Stimulated activated CD4-positive, alpha-beta T cell treated with anti-CD3 and anti-CD28 coated beads, Interleukin-12 subunit alpha, Interleukin-12 subunit beta, amount 100 ng/mL, for 4 hours (primary cell): ENCODE measurements around the gene KPNA5.
"Not testable (repeated sequence)": the region's sequence is repeated elsewhere in the genome, so short reads cannot be mapped to it uniquely, and the experiment has no call there.

ENCODE experiments used
- DNase-seq: peaks from one replicate; pipeline ENCODE4 v3.0.0-alpha.2; 2020

KPNA5 gene

DNA sequence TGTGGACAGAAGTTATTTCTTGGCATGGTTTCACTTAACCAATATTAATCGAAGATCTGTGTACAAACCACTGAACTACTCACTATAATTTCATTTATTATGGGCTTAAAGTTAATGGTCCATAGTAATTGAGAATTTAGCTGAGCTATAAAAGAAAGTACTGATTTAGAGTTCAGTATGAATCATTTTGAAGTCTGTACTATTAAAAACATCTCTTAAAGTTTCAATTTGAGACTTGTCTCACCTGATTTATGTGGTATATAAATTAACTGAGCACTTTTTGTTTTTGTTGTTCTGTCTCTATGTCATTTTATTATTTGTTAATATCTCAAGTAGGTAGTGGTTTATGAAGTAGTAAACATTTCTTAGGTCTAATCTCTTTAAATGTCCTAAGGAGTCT is 24.9 kb downstream of the KPNA5 start:
- DNase-seq, result no peak

DNA sequence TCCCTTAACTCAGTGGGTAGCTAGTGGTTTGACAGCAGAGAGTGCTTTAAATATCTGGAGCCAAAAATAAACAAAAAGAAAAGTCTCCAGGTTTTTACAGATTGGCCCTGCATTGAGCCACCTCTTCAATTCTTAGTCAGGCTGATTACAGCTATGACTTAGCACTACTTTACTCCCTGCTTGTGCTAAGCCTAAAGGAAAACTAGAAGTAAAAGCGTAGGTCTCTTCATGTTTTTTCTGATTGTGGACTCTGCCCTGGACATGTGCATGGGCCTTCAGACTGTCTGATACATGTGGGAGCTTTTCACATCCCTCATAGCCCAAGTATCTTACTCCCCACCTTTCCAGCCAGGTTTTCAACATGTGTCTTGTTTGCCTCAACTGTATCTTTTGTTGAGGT is 33.3 kb downstream of the KPNA5 start:
- DNase-seq, result no peak

- DNase-seq, result no peak
These were observed 33.8 kb downstream of the KPNA5 start for GRCh38 chr6:116714761-116715160.

DNA sequence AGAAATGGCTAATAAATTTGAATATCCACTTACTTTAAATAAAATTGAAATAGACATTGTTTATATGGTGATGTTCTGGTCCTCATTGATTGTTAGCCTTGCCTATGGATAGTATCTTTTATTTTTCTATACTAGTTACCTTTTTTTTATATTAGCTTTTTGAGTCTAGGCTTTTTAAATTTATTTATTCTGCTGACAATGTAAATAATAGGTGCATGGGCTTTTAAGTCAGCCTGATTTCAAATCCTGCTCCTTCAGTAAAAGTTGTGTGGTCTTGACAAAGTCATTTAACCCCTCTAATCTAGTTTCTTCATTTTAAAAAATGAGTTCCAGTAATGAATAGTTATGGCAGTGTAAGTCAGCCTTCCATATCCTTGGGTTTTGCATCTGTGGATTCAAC is 45.9 kb downstream of the KPNA5 start:
- no peak for DNase-seq

DNA sequence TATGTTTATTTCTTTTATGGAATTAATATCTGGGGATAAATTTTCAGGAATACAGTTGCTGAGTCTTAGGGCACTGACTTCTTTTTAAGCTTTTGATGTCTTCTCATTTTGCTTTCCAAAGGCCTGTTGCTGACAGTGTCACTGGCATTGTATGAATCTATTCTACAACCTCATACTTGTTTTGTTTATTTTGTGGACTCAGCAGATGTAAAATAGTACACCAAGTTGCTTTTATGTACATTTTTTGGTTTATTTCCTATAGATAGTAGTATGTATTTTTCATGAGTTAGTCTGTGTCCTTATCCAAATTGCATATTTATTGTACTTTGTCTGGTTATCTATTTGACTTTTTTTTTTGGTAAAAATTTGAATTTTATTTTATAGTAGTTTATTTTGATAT is 49.5 kb downstream of the KPNA5 start:
- DNase-seq, result no peak

- DNase-seq, result no peak
These were observed 56.0 kb downstream of the KPNA5 start for GRCh38 chr6:116737004-116737403.

- not testable (repeated sequence) for DNase-seq
These were observed 59.5 kb downstream of the KPNA5 start for GRCh38 chr6:116740486-116740885.

- no peak for DNase-seq
These were observed 60.6 kb downstream of the KPNA5 start for GRCh38 chr6:116741571-116741970.

DNA sequence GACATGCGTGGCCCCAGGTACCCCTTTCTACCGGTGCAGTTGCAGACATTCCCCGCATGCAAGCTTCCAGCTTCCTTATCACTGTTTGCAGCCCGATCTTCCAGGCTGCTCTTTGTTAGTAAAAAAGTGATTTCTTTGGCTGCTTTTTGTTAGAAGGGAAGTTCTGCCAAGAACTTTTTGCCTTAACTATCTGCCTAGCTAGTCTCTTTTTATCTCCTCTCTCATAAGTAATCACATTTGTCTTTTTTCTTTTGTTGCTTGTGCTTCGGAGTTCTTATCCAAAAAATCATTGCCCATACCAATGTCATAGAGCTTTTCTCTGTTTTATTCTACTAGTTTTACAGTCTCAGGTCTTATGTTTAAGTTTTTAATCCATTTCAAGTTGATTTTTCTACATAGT is 64.2 kb downstream of the KPNA5 start:
- no peak for DNase-seq

DNA sequence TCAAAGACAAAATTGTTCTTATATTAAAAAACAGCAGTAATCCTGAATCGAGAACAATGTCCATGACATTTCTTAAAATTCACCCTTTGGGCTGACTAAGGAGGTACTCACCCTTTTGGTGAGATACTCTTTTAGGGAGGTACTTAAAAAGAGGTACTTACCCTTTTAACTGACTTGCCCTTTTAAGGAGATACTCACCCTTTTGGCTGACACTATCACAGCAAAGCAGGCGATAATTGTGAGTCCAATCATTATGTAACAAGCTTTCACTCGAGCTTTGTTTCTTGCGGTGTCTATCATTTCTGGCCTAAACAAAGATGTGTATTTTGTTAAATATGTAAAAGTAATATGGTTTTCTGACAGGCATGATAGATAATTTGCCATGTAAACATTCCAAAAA is 80.8 kb downstream of the KPNA5 start:
- no peak for DNase-seq

DNA sequence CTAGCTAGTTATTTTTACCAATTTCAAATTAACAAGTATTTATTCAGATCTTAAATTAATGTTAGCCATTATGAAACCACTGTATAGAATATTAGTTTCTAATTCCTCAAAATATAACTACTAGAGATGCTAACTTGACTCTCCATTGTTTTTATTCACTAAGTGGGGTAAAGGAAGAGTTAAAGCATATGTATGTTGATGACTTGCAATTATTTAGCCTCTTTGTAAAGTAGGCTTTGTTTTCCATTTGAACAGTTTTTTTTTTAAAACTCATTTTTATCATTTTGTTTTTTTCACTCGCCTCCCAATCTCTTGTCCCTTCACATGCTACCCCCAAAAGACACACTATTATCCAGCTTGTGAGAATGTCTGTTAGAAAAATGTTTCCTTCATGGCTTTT is 81.2 kb downstream of the KPNA5 start:
- DNase-seq, result no peak

- DNase-seq, result no peak
These were observed 82.0 kb downstream of the KPNA5 start for GRCh38 chr6:116763048-116763447.

- DNase-seq, result no peak
These were observed 83.1 kb downstream of the KPNA5 start for GRCh38 chr6:116763906-116764628.

DNA sequence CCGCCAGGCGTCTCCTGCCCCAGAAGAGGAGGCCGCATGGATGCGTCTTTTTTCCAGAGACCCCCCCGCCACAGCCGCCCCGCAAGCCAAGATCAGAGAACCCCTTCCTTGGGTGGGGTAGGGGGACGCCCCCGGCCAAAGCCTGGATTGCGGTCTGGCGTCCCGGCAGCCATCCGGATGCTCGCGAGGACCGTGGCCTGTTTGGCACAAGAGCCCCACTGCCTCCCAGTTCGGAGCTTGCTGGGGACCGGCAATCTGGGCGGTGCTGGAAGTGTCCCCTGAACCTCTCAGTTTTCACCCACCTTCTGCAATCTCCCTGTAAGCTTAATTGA is 83.6 kb downstream of the KPNA5 start:
- no peak for DNase-seq

GRCh38 chr6:116764961-116765841 is 84.2 kb downstream of the KPNA5 start, which contains the start of gene FAM162B:
Gene FAM162B (minus strand): TSS chr6:116765719. CDS start chr6:116765576, 143 bp downstream.
- no peak for DNase-seq

DNA sequence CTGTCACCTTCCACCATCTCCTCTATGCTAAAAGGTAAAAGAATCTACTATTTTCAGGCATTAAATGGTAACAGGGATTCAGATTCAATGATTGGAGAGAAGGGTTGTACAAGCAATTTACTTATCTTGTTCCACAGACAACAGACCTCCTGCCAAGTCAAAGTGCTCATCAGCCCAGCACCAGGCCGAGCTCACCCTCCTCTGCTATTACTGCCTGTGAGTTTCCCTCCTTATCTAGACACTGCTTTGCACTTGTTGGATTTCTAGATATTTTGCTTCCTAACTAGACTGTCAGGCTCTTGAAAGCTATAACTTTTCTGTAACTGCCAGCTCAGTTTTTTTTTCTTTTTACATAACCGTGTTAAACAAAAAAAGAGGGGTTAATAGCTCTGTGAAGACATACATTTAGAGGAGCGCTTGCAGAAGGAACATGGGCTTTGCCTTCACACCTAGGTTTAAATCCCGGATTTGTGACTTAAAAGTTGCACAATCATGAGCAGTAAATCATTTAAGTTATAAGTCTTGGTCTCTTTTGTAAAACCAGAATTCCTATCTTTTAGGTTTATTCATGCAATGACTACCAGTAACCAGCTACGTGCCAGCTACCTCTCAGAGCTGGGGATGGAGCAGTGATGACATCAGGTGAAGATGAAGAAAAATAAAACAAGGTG is 85.6 kb downstream of the KPNA5 start:
- DNase-seq, result no peak

- no peak for DNase-seq
These were observed 86.7 kb downstream of the KPNA5 start for GRCh38 chr6:116767715-116768114.

DNA sequence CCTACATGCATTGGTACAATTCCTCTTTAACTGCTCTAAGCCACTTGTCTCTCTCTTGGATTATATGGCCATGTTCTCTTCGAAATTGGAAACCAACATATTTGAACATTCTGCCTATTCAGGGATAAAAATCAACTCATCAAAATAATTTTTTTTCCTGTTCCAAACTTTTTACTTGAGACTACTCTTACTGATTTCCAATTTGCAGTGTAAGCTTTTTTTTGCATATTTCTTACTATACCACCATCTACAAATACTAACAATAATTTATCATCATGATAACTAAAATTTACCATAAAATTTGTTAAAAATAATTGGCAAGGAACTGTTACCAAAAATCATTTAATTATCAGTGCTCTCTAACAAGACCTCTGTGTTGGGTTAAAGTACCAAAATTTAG is 91.4 kb downstream of the KPNA5 start:
- DNase-seq, result no peak

DNA sequence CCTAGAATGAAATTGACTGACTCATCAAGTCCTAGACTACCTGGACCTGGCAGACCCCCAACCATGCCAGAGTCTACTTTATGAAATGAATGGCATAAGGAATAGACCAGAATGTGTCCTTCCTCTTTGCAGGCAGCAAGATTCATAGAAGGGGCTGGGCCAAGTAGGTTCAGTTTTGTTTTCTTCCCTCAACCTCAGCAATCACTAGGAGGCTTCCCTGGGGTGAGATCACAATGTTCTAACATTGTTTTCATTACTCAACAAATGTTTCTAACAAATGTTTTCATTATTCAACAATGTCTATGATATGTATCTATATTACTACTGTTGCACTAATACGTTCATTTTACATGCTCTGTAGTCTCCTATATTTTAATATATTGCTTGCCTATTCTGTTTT is 92.9 kb downstream of the KPNA5 start:
- no peak for DNase-seq

DNA sequence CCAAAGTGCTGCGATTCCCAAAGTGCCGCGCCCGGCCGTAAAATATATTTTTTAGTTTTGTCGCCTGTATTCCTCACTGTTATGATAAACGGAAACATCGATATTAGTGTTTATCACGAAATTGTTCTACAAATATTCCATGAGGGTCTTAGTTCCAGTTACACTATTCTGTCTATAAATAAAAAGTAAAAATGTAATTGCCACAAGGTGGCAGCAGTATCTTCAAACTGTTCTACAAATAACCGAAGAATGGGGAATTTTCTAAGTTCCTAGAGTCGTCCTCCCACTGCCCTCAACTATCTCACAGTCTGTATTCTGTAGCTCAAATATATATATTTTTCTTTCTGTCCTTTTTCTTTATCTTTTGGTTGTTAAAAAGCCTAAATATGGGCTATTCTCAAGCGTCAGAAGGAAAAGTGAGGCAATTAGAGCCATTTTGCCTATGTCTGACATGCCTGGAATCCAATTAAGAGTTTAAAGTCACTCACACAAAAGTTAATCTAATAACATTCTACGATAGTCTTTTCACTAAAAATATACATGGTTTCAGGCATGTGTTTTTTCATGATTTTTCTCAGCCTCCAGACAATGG is 98.7 kb downstream of the KPNA5 start:
- DNase-seq, result no peak

DNA sequence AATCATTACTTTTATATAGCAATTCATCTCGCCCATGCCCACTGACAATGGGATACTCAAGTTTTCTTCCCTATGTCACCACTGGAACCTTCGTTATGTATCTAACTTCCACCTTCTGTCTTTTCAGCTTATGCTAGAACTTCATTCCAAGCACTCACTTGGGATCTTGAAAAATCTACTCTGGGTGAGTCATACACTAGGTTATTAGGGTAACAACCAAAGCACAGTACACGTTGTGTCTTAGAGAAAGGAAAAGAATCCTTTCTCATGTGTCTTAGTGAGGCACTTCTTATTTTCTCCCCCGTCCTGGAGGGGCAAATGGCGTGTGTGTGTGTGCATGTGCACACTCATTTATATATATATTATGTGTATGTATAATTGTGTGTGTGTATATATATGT is 102.8 kb downstream of the KPNA5 start:
- no peak for DNase-seq
